ENCODE results near the gene HOXA11. TPM values are rescaled to one million over a fixed set of nuclear protein-coding genes. Genes with fewer than 3 reads are reported as not detected.

The HOXA11 gene
- total RNA-seq, 1 donor from 2014 or later = not detected

GRCh38 chr7:27166531-27167505, 18.2 kb downstream of the HOXA11 start:
- Mint-ChIP-seq H3K4me1 (peaks cover 13% of the 10 kb centered on the region), H3K9me3 (no peaks in the 10 kb centered on the region), H3K36me3 (ENCODE audit: low read depth) (no peaks in the 10 kb centered on the region), H3K27ac (peak overlapping the region; percentile 77), H3K27me3 (peaks cover 62% of the 10 kb centered on the region), H3K4me3 (peak overlapping the region; percentile 24)
- TF ChIP-seq, protein P1, sequence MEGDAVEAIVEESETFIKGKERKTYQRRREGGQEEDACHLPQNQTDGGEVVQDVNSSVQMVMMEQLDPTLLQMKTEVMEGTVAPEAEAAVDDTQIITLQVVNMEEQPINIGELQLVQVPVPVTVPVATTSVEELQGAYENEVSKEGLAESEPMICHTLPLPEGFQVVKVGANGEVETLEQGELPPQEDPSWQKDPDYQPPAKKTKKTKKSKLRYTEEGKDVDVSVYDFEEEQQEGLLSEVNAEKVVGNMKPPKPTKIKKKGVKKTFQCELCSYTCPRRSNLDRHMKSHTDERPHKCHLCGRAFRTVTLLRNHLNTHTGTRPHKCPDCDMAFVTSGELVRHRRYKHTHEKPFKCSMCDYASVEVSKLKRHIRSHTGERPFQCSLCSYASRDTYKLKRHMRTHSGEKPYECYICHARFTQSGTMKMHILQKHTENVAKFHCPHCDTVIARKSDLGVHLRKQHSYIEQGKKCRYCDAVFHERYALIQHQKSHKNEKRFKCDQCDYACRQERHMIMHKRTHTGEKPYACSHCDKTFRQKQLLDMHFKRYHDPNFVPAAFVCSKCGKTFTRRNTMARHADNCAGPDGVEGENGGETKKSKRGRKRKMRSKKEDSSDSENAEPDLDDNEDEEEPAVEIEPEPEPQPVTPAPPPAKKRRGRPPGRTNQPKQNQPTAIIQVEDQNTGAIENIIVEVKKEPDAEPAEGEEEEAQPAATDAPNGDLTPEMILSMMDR (IDR thresholded peaks at IDR 0.05) = no peak
- ATAC-seq (ENCODE audit: low read depth) = no peak
- ChIA-PET CTCF (interaction anchor here (0.9 to 2.2 kb wide), 3 partner anchors 16 to 29 kb away, joined by 3 to 8 read pairs (median 3); no protein-coding TSS in a partner anchor), POLR2A (no interaction called here)
- no peak for DNase-seq
- intact Hi-C loops (cut with micrococcal nuclease) = no loop called here

GRCh38 chr7:27165996-27166530, 19.0 kb downstream of the HOXA11 start:
- ChIA-PET POLR2A (no interaction called here), CTCF (interaction anchor here (1.0 kb wide), 1 partner anchor 30 kb away, joined by 3 read pairs; no protein-coding TSS in a partner anchor)
- no peak for ATAC-seq (ENCODE audit: low read depth)
- intact Hi-C loops (cut with micrococcal nuclease) = loop anchor here (1.0 kb wide), 1 partner anchor 9 kb away; no protein-coding TSS in a partner anchor
- Mint-ChIP-seq H3K4me3 (no peak overlapping the region), H3K4me1 (peaks cover 12% of the 10 kb centered on the region), H3K27ac (peak overlapping the region; percentile 80), H3K9me3 (no peaks in the 10 kb centered on the region), H3K36me3 (ENCODE audit: low read depth) (no peaks in the 10 kb centered on the region), H3K27me3 (peaks cover 57% of the 10 kb centered on the region)
- peak; percentile 15 for DNase-seq
- TF ChIP-seq, protein P1 (IDR thresholded peaks at IDR 0.05) = no peak

GRCh38 chr7:27165089-27165995, 19.7 kb downstream of the HOXA11 start, which contains the start of gene HOXA9:
Gene HOXA9 (minus strand): TSS chr7:27165537. CDS start chr7:27165457, 80 bp downstream.
- Mint-ChIP-seq H3K4me1 (peaks cover 15% of the 10 kb centered on the region), H3K27ac (peak within 1 kb of the TSS; percentile 80), H3K36me3 (ENCODE audit: low read depth) (no peaks in the 10 kb centered on the region), H3K27me3 (peaks cover 56% of the 10 kb centered on the region), H3K4me3 (no peak within 1 kb of the TSS), H3K9me3 (no peaks in the 10 kb centered on the region)
- TF ChIP-seq, protein P1 (IDR thresholded peaks at IDR 0.05) = no peak
- intact Hi-C loops (cut with micrococcal nuclease) = loop anchor here (1.0 kb wide), 1 partner anchor 8 kb away; no protein-coding TSS in a partner anchor
- ChIA-PET POLR2A (no interaction called here), CTCF (no interaction called here)
- ATAC-seq (ENCODE audit: low read depth) = no peak
- DNase-seq = peak; percentile 20

- intact Hi-C loops (cut with micrococcal nuclease) = loop anchor here (1.0 to 5.0 kb wide), 7 partner anchors 7 to 1012 kb away; partner anchors contain the start of genes HOXA1, NFE2L3 and SNX10
- Mint-ChIP-seq H3K27ac (peak overlapping the region; percentile 57), H3K4me3 (no peak overlapping the region), H3K27me3 (peaks cover 61% of the 10 kb centered on the region), H3K36me3 (ENCODE audit: low read depth) (no peaks in the 10 kb centered on the region), H3K4me1 (peaks cover 19% of the 10 kb centered on the region), H3K9me3 (no peaks in the 10 kb centered on the region)
- ChIA-PET POLR2A (no interaction called here), CTCF (no interaction called here)
- ATAC-seq (ENCODE audit: low read depth) (no peak), DNase-seq (no peak)
- TF ChIP-seq, protein P1 (IDR thresholded peaks at IDR 0.05) = no peak
Measured at GRCh38 chr7:27164367-27165088, 20.5 kb downstream of the HOXA11 start.
